Osteocyte (in vitro differentiated cells): Measurements from ENCODE around the gene TIFAB. TPM values are rescaled to one million over a fixed set of nuclear protein-coding genes. Genes with fewer than 3 reads are reported as not detected.

Experiments used
- DNase-seq: peaks from one replicate; pipeline ENCODE4 v3.0.0; 2021; ENCODE audit warnings: mixed read lengths; ENCODE audit not compliant: unreplicated experiment; ENCODE audit errors: extremely low spot score
- H3K27ac Mint-ChIP-seq: one replicate; pipeline ENCODE4 v1.8.0; 2021; ENCODE audit warnings: mild to moderate bottlenecking, mixed read lengths; ENCODE audit not compliant: unreplicated experiment
- H3K27me3 Mint-ChIP-seq: one replicate; pipeline ENCODE4 v1.8.0; 2021; ENCODE audit warnings: mixed read lengths; ENCODE audit not compliant: unreplicated experiment
- H3K36me3 Mint-ChIP-seq: one replicate; pipeline ENCODE4 v1.8.0; 2021; ENCODE audit warnings: mixed read lengths; ENCODE audit not compliant: unreplicated experiment
- H3K4me1 Mint-ChIP-seq: one replicate; pipeline ENCODE4 v1.8.0; 2021; ENCODE audit warnings: mixed read lengths; ENCODE audit not compliant: unreplicated experiment
- H3K4me3 Mint-ChIP-seq: one replicate; pipeline ENCODE4 v1.8.0; 2021; ENCODE audit warnings: mild to moderate bottlenecking, moderate library complexity, mixed read lengths; ENCODE audit not compliant: unreplicated experiment
- H3K9me3 Mint-ChIP-seq: one replicate; pipeline ENCODE4 v1.8.0; 2021; ENCODE audit warnings: mixed read lengths; ENCODE audit not compliant: unreplicated experiment
- total RNA-seq: library from RNA; stranded (reverse); gene quantifications from 2 replicates; pipeline ENCODE4 v1.2.1, GENCODE V29; 2021
- TF ChIP-seq, protein P1 (sequence below): fragments of 200-600 bp; sonication (generic); IDR thresholded peaks from 2 replicates; pipeline ENCODE4 v1.5.0; 2021; ENCODE audit warnings: antibody characterized with exemption, mild to moderate bottlenecking, moderate library complexity

TIFAB gene
- total RNA-seq, 1 donor from 2014 or later = not detected

- Mint-ChIP-seq H3K4me3 (no peak overlapping the region), H3K36me3 (no peaks in the 10 kb centered on the region), H3K27ac (no peak overlapping the region), H3K27me3 (peaks cover 2% of the 10 kb centered on the region), H3K9me3 (no peaks in the 10 kb centered on the region), H3K4me1 (no peaks in the 10 kb centered on the region)
- peak; percentile 62 for DNase-seq
- TF ChIP-seq, protein P1, sequence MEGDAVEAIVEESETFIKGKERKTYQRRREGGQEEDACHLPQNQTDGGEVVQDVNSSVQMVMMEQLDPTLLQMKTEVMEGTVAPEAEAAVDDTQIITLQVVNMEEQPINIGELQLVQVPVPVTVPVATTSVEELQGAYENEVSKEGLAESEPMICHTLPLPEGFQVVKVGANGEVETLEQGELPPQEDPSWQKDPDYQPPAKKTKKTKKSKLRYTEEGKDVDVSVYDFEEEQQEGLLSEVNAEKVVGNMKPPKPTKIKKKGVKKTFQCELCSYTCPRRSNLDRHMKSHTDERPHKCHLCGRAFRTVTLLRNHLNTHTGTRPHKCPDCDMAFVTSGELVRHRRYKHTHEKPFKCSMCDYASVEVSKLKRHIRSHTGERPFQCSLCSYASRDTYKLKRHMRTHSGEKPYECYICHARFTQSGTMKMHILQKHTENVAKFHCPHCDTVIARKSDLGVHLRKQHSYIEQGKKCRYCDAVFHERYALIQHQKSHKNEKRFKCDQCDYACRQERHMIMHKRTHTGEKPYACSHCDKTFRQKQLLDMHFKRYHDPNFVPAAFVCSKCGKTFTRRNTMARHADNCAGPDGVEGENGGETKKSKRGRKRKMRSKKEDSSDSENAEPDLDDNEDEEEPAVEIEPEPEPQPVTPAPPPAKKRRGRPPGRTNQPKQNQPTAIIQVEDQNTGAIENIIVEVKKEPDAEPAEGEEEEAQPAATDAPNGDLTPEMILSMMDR = no peak
Measured at GRCh38 chr5:135442431-135443160, 9.6 kb downstream of the TIFAB start.

GRCh38 chr5:135441919-135442318 is 10.2 kb downstream of the TIFAB start:
- TF ChIP-seq, protein P1 = no peak
- Mint-ChIP-seq H3K27me3 (peaks cover 2% of the 10 kb centered on the region), H3K27ac (no peak overlapping the region), H3K9me3 (no peaks in the 10 kb centered on the region), H3K4me3 (no peak overlapping the region), H3K4me1 (no peaks in the 10 kb centered on the region), H3K36me3 (no peaks in the 10 kb centered on the region)
- DNase-seq = no peak

- Mint-ChIP-seq H3K4me1 (no peaks in the 10 kb centered on the region), H3K36me3 (no peaks in the 10 kb centered on the region), H3K4me3 (no peak overlapping the region), H3K27me3 (peaks cover 2% of the 10 kb centered on the region), H3K27ac (no peak overlapping the region), H3K9me3 (no peaks in the 10 kb centered on the region)
- TF ChIP-seq, protein P1 = no peak
- peak; percentile 51 for DNase-seq
Measured at GRCh38 chr5:135441350-135441831, 10.8 kb downstream of the TIFAB start.

DNA sequence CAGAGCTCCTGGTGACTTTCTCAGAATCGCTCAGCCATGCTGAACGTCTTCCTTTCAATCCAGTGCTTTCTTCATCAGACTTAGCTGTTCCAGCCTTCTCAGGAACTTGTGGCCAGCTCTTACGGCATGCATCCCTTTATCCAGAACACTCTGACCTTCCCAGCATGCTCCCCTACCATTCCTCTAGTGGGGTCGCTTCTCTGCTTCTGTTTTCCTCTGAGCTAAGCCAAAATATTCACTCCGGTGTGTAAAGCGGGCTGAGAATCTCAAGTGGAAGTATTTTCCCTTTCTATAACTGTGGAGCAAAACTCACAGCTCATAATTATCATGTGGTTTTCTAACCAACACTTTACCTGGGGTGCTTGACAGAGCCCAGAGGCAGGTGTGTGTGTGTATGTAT is 11.2 kb downstream of the TIFAB start:
- Mint-ChIP-seq H3K4me3 (no peak overlapping the region), H3K36me3 (no peaks in the 10 kb centered on the region)
- TF ChIP-seq, protein P1 = no peak

More for the DNA sequence above, 11.2 kb downstream of the TIFAB start:
- DNase-seq = peak; percentile 42
- Mint-ChIP-seq H3K27me3 (peaks cover 4% of the 10 kb centered on the region), H3K4me1 (no peaks in the 10 kb centered on the region), H3K27ac (no peak overlapping the region), H3K9me3 (no peaks in the 10 kb centered on the region)
